ENCODE measurements around the gene RFLNA. TPM values are rescaled to one million over a fixed set of nuclear protein-coding genes. Genes with fewer than 3 reads are reported as not detected.

RFLNA gene
- total and polyA plus RNA-seq, 2 donors (not counting 1 experiment from before 2014, with no cell fraction given) = 0.03 TPM; not detected in 1

- Histone ChIP-seq H3K79me2 (ENCODE audit: control insufficient read depth, insufficient read depth, low read length) (no peaks in the 10 kb centered on the region), H3K27ac (ENCODE audit: insufficient read depth, low read length) (no peak overlapping the region), H3K9ac (ENCODE audit: insufficient read depth, low read length) (no peak overlapping the region), H3K36me3 (ENCODE audit: control insufficient read depth, insufficient read depth, low read length) (peaks cover 45% of the 10 kb centered on the region), H3K9me3 (ENCODE audit: control insufficient read depth, insufficient read depth, low read depth, low read length) (no peaks in the 10 kb centered on the region), H3K4me1 (ENCODE audit: control insufficient read depth, extremely low read depth, insufficient read depth, low read length) (peaks cover 5% of the 10 kb centered on the region), H4K20me1 (ENCODE audit: control insufficient read depth, extremely low read depth, insufficient read depth, low read length) (no peaks in the 10 kb centered on the region), H3K4me2 (ENCODE audit: extremely low read depth, insufficient read depth, low read length) (no peak overlapping the region), H2AFZ (ENCODE audit: low read length) (no peak overlapping the region), H3K4me3 (replicated peaks in 1 of 4; ENCODE audit: control extremely low read depth in 1 of 4, insufficient read depth in 1 of 4, low read depth in 3 of 4, low read length in 4 of 4) (no peak overlapping the region), H3K27me3 (ENCODE audit: control insufficient read depth, insufficient read depth, low read length) (no peaks in the 10 kb centered on the region)
- TF ChIP-seq EZH2 (IDR thresholded peaks at IDR 0.05; ENCODE audit: low read length, missing control alignments) (no peak), CTCF (conservative IDR thresholded peaks at IDR 0.05 in 1 of 2, IDR thresholded peaks at IDR 0.05 in 1 of 2; ENCODE audit: low read depth in 1 of 2, low read length in 2 of 2) (peak; percentile 52)
- no peak for DNase-seq (ENCODE audit: low read depth in 2 of 2)
Measured at GRCh38 chr12:124347805-124348658, 53.1 kb downstream of the RFLNA start.

GRCh38 chr12:124348659-124349380 is 53.9 kb downstream of the RFLNA start:
- Histone ChIP-seq H2AFZ (ENCODE audit: low read length) (no peak overlapping the region), H3K4me2 (ENCODE audit: extremely low read depth, insufficient read depth, low read length) (no peak overlapping the region), H3K4me1 (ENCODE audit: control insufficient read depth, extremely low read depth, insufficient read depth, low read length) (peaks cover 6% of the 10 kb centered on the region), H3K9ac (ENCODE audit: insufficient read depth, low read length) (no peak overlapping the region), H3K27me3 (ENCODE audit: control insufficient read depth, insufficient read depth, low read length) (no peaks in the 10 kb centered on the region), H4K20me1 (ENCODE audit: control insufficient read depth, extremely low read depth, insufficient read depth, low read length) (no peaks in the 10 kb centered on the region), H3K4me3 (replicated peaks in 1 of 4; ENCODE audit: control extremely low read depth in 1 of 4, insufficient read depth in 1 of 4, low read depth in 3 of 4, low read length in 4 of 4) (no peak overlapping the region), H3K36me3 (ENCODE audit: control insufficient read depth, insufficient read depth, low read length) (peaks cover 47% of the 10 kb centered on the region), H3K9me3 (ENCODE audit: control insufficient read depth, insufficient read depth, low read depth, low read length) (no peaks in the 10 kb centered on the region), H3K27ac (ENCODE audit: insufficient read depth, low read length) (no peak overlapping the region), H3K79me2 (ENCODE audit: control insufficient read depth, insufficient read depth, low read length) (no peaks in the 10 kb centered on the region)
- DNase-seq (ENCODE audit: low read depth in 2 of 2) = no peak
- TF ChIP-seq EZH2 (IDR thresholded peaks at IDR 0.05; ENCODE audit: low read length, missing control alignments) = no peak
- TF ChIP-seq CTCF (conservative IDR thresholded peaks at IDR 0.05 in 1 of 2, IDR thresholded peaks at IDR 0.05 in 1 of 2; ENCODE audit: low read depth in 1 of 2, low read length in 2 of 2) = no peak

- H3K9ac ChIP-seq (ENCODE audit: insufficient read depth, low read length) = no peak overlapping the region
- no peaks in the 10 kb centered on the region for H3K79me2 ChIP-seq (ENCODE audit: control insufficient read depth, insufficient read depth, low read length)
- H3K4me1 ChIP-seq (ENCODE audit: control insufficient read depth, extremely low read depth, insufficient read depth, low read length) = peaks cover 6% of the 10 kb centered on the region
- H3K36me3 ChIP-seq (ENCODE audit: control insufficient read depth, insufficient read depth, low read length) = peaks cover 50% of the 10 kb centered on the region
- no peak overlapping the region for H2AFZ ChIP-seq (ENCODE audit: low read length)
- H3K27me3 ChIP-seq (ENCODE audit: control insufficient read depth, insufficient read depth, low read length) = no peaks in the 10 kb centered on the region
- no peak overlapping the region for H3K27ac ChIP-seq (ENCODE audit: insufficient read depth, low read length)
- no peak for DNase-seq (ENCODE audit: low read depth in 2 of 2)
- H3K9me3 ChIP-seq (ENCODE audit: control insufficient read depth, insufficient read depth, low read depth, low read length) = no peaks in the 10 kb centered on the region
- TF ChIP-seq CTCF (conservative IDR thresholded peaks at IDR 0.05 in 1 of 2, IDR thresholded peaks at IDR 0.05 in 1 of 2; ENCODE audit: low read depth in 1 of 2, low read length in 2 of 2) = no peak
- TF ChIP-seq EZH2 (IDR thresholded peaks at IDR 0.05; ENCODE audit: low read length, missing control alignments) = no peak
- H3K4me2 ChIP-seq (ENCODE audit: extremely low read depth, insufficient read depth, low read length) = no peak overlapping the region
- no peak overlapping the region for H3K4me3 ChIP-seq (replicated peaks in 1 of 4; ENCODE audit: control extremely low read depth in 1 of 4, insufficient read depth in 1 of 4, low read depth in 3 of 4, low read length in 4 of 4)
- no peaks in the 10 kb centered on the region for H4K20me1 ChIP-seq (ENCODE audit: control insufficient read depth, extremely low read depth, insufficient read depth, low read length)
Measured at GRCh38 chr12:124350491-124350890, 55.6 kb downstream of the RFLNA start.
